Endothelial cell of umbilical vein (primary cell): ENCODE data around the gene CDC42SE2. TPM values are rescaled to one million over a fixed set of nuclear protein-coding genes. Genes with fewer than 3 reads are reported as not detected.

ENCODE experiments used
- BruUV-seq: library from RNA; stranded (reverse); fragments of 400-500 nt; replicated peaks from 2 replicates; lab custom pipeline; 2021; lab: Mats Ljungman, UMichigan
- CTCF ChIA-PET: fragments of 300-600, 350-600 bp; sonication (Branson Sonifier 250); formaldehyde crosslinking; loops from one replicate; lab custom pipeline; 2021; ENCODE audit warnings: antibody characterized with exemption, inconsistent platforms; lab: Charles Lee
- POLR2A ChIA-PET: fragments of 300-600, 350-600 bp; sonication (Branson Sonifier 250); formaldehyde crosslinking; loops from one replicate; lab custom pipeline; 2021; ENCODE audit warnings: antibody characterized with exemption, inconsistent platforms; lab: Charles Lee
- DNase-seq: peaks from one replicate; pipeline ENCODE4 v3.0.0-alpha.2; 2011; ENCODE audit warnings: low read depth, low spot score
- FAIRE-seq: peaks from 2 replicates; lab custom pipeline; 2011; peaks lifted over from hg19 to GRCh38; lab: Jason Lieb, UNC
- H2AFZ ChIP-seq: 2 replicates; pipeline ENCODE4 v1.6.0; 2012; ENCODE audit warnings: low read depth, low read length, control low read depth, inconsistent platforms
- H3K27ac ChIP-seq: 2 replicates; pipeline ENCODE4 v1.5.1; 2011; ENCODE audit warnings: low read depth, mild to moderate bottlenecking, control low read depth, low read length, moderate library complexity; ENCODE audit not compliant: insufficient read depth
- H3K27me3 ChIP-seq, 2 experiments: 2 replicates each; pipeline versions ENCODE4 v1.6.0 to v1.6.1; 2011; ENCODE audit warnings: low read length in 2 of 2, mixed read lengths in 1 of 2; ENCODE audit not compliant: control insufficient read depth in 2 of 2, insufficient read depth in 2 of 2
- H3K36me3 ChIP-seq, 2 experiments: 2 replicates in 1 of 2; 3 replicates in 1 of 2; pipeline ENCODE4 v1.5.1; 2011; ENCODE audit warnings: low read length in 2 of 2, mild to moderate bottlenecking in 1 of 2, moderate library complexity in 1 of 2; ENCODE audit not compliant: control insufficient read depth in 2 of 2, insufficient read depth in 2 of 2; ENCODE audit errors: extremely low read depth in 1 of 2
- H3K4me1 ChIP-seq: 3 replicates; pipeline ENCODE4 v1.5.1; 2011; ENCODE audit warnings: mild to moderate bottlenecking, low read length; ENCODE audit not compliant: control insufficient read depth, insufficient read depth; ENCODE audit errors: extremely low read depth
- H3K4me2 ChIP-seq: 2 replicates; pipeline ENCODE4 v1.6.1; 2011; ENCODE audit warnings: low read length, control low read depth, mixed read lengths; ENCODE audit not compliant: insufficient read depth
- H3K4me3 ChIP-seq, 3 experiments: fragments of 200-600 bp in 1 of 3; sonication (generic), shearing (Covaris generic) in 1 of 3; replicated peaks in 1 of 3; 2 replicates each; pipeline ENCODE4 v1.5.1; 2011 to 2016; ENCODE audit warnings: control low read depth in 3 of 3, low read length in 3 of 3, mild to moderate bottlenecking in 2 of 3, inconsistent platforms in 1 of 3, low read depth in 1 of 3, moderate library complexity in 1 of 3; ENCODE audit not compliant: insufficient read depth in 1 of 3
- H3K79me2 ChIP-seq: 2 replicates; pipeline ENCODE4 v1.6.0; 2012; ENCODE audit warnings: low read length, inconsistent platforms; ENCODE audit not compliant: control insufficient read depth, insufficient read depth
- H3K9ac ChIP-seq: replicated peaks from 2 replicates; pipeline ENCODE3; 2011; ENCODE audit warnings: low read length, control low read depth; ENCODE audit not compliant: insufficient read depth; ENCODE audit errors: extremely low read depth
- H3K9me1 ChIP-seq: replicated peaks from 3 replicates; pipeline ENCODE4 v1.6.0; 2011; ENCODE audit warnings: mild to moderate bottlenecking, low read length; ENCODE audit not compliant: control insufficient read depth, insufficient read depth; ENCODE audit errors: extremely low read depth
- H3K9me3 ChIP-seq: replicated peaks from 2 replicates; pipeline ENCODE4 v1.5.1; 2012; ENCODE audit warnings: low read length, inconsistent platforms; ENCODE audit not compliant: control insufficient read depth, insufficient read depth
- H4K20me1 ChIP-seq: replicated peaks from 2 replicates; pipeline ENCODE3; 2011; ENCODE audit warnings: mild to moderate bottlenecking, low read length; ENCODE audit not compliant: control insufficient read depth, insufficient read depth; ENCODE audit errors: extremely low read depth
- EZH2 ChIP-seq: IDR thresholded peaks from 2 replicates; pipeline ENCODE4 v1.6.1; 2012; ENCODE audit warnings: borderline replicate concordance, low read depth, mild to moderate bottlenecking, moderate library complexity, low read length, inconsistent platforms; ENCODE audit not compliant: severe bottlenecking
- FOS ChIP-seq: IDR thresholded peaks from 2 replicates; pipeline ENCODE4 v1.6.1; 2011; ENCODE audit warnings: mild to moderate bottlenecking, low read length, moderate library complexity, borderline replicate concordance; ENCODE audit not compliant: insufficient read depth
- GATA2 ChIP-seq: IDR thresholded peaks from 2 replicates; pipeline ENCODE4 v1.7.0; 2011; ENCODE audit warnings: low read depth, mild to moderate bottlenecking, moderate library complexity, mixed read lengths, low read length; ENCODE audit not compliant: insufficient read length, insufficient read depth
- JUN ChIP-seq: IDR thresholded peaks from 2 replicates; pipeline ENCODE4 v1.6.1; 2011; ENCODE audit warnings: borderline replicate concordance, low read depth; ENCODE audit not compliant: insufficient read length, insufficient read depth
- MYC ChIP-seq: IDR thresholded peaks from one replicate; pipeline ENCODE4 v1.6.1; 2011; ENCODE audit warnings: mild to moderate bottlenecking, low read depth, low read length
- POLR2A ChIP-seq: IDR thresholded peaks from 2 replicates; pipeline ENCODE4 v1.6.1; 2012; ENCODE audit warnings: low read depth, mild to moderate bottlenecking, control low read depth, low read length
- POLR2AphosphoS5 ChIP-seq: IDR thresholded peaks from 2 replicates; pipeline ENCODE4 v1.6.1; 2012; ENCODE audit warnings: low read depth, mild to moderate bottlenecking, control low read depth, low read length, moderate library complexity; ENCODE audit not compliant: insufficient read depth
- dilution Hi-C: fragments of 300-500 bp; cut with MboI; formaldehyde crosslinking; loops from one replicate; pipeline ENCODE4 v1.15.0; 2019; ENCODE audit warnings: low sequenced_read_pairs; ENCODE audit not compliant: extremely low pct_ligation_motif_present
- intact Hi-C: fragments of 100-400 bp; cut with micrococcal nuclease; formaldehyde crosslinking; loops from one replicate; pipeline ENCODE4 v1.10.0; 2022
- polyA plus RNA-seq, 4 experiments: library from polyadenylated mRNA; depleted of rRNA in 3 of 4; stranded (reverse) in 3 of 4; unstranded in 1 of 4; fragments of >200 nt; gene quantifications; 2 replicates each; pipeline versions ENCODE4 v1.2.1 to v1.2.3, GENCODE V29; 2011 to 2012; ENCODE audit warnings: missing spikeins in 1 of 4
- total RNA-seq: library from RNA; stranded (reverse); gene quantifications from 2 replicates; pipeline ENCODE4 v1.2.3, GENCODE V29; 2021
- TF ChIP-seq, protein P1 (sequence below), 2 donors: IDR thresholded peaks; 1 replicate in 1 of 2; 2 replicates in 1 of 2; pipeline ENCODE4 v1.5.1; 2011; ENCODE audit warnings: low read length in 2 of 2, mild to moderate bottlenecking in 2 of 2, moderate library complexity in 2 of 2, control low read depth in 1 of 2, inconsistent platforms in 1 of 2, low read depth in 1 of 2; ENCODE audit not compliant: insufficient read depth in 1 of 2; ENCODE audit errors: extremely low read depth in 1 of 2
- TF ChIP-seq, protein P2 (sequence below): IDR thresholded peaks from 2 replicates; pipeline ENCODE4 v1.6.1; 2011; ENCODE audit not compliant: insufficient read depth, insufficient read length

Gene CDC42SE2
- total and polyA plus RNA-seq, 2 donors (not counting 3 experiments of a cell fraction or from before 2014, with no cell fraction given) = 14.7 to 21.9 TPM

DNA sequence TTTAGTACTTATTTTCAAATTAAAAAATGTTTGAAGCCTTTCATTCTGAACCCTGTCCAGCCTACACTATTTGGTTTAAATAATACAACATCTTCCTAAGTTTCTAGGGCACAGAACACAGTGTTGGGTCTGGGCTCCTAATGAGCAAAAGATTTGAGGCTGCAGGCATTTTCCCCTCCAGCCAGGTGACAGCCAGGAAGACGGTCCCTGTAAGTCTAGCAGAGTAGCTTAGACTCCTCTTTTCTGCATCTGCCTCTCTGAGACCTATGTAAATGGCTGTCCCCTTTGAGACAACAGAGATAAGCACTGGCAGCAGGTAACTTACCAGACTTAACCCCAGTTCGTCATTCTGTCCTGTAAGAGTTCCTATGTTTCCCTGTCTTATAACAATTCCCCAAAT, 141.8 kb downstream of the CDC42SE2 start:
- POLR2A ChIA-PET = no interaction called here
- dilution Hi-C loops = no loop called here
- FAIRE-seq (no peak), DNase-seq (no peak)
- H3K9me3 ChIP-seq = no peaks in the 10 kb centered on the region
- H3K9ac ChIP-seq = no peak overlapping the region
- H3K9me1 ChIP-seq = no peaks in the 10 kb centered on the region
- no peak overlapping the region for H3K4me2 ChIP-seq
- H4K20me1 ChIP-seq = no peaks in the 10 kb centered on the region
- H3K4me1 ChIP-seq = no peaks in the 10 kb centered on the region
- CTCF ChIA-PET = interaction anchor here (0.8 to 1.6 kb wide), 3 partner anchors 23 to 1634 kb away, joined by 3 to 4 read pairs (median 3); no protein-coding TSS in a partner anchor
- no peaks in the 10 kb centered on the region for H3K27me3 ChIP-seq
- H2AFZ ChIP-seq = no peak overlapping the region
- H3K36me3 ChIP-seq = peaks cover 0 to 3% of the 10 kb centered on the region in 2 experiments
- TF ChIP-seq, protein P1, sequence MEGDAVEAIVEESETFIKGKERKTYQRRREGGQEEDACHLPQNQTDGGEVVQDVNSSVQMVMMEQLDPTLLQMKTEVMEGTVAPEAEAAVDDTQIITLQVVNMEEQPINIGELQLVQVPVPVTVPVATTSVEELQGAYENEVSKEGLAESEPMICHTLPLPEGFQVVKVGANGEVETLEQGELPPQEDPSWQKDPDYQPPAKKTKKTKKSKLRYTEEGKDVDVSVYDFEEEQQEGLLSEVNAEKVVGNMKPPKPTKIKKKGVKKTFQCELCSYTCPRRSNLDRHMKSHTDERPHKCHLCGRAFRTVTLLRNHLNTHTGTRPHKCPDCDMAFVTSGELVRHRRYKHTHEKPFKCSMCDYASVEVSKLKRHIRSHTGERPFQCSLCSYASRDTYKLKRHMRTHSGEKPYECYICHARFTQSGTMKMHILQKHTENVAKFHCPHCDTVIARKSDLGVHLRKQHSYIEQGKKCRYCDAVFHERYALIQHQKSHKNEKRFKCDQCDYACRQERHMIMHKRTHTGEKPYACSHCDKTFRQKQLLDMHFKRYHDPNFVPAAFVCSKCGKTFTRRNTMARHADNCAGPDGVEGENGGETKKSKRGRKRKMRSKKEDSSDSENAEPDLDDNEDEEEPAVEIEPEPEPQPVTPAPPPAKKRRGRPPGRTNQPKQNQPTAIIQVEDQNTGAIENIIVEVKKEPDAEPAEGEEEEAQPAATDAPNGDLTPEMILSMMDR (IDR thresholded peaks at IDR 0.05; ENCODE audit: extremely low read depth in 1 of 2, insufficient read depth in 1 of 2, low read depth in 1 of 2, low read length in 2 of 2) = no peak
- TF ChIP-seq, protein P2, sequence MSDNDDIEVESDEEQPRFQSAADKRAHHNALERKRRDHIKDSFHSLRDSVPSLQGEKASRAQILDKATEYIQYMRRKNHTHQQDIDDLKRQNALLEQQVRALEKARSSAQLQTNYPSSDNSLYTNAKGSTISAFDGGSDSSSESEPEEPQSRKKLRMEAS = no peak
- no peak for TF ChIP-seq EZH2
- no peak for TF ChIP-seq POLR2AphosphoS5
- TF ChIP-seq MYC = no peak
- TF ChIP-seq FOS = no peak
- no peak for TF ChIP-seq JUN
- no peak for TF ChIP-seq GATA2
- TF ChIP-seq POLR2A = no peak
- H3K27ac ChIP-seq = no peak overlapping the region
- no peaks in the 10 kb centered on the region for H3K79me2 ChIP-seq
- no TSS peak for BruUV-seq
- intact Hi-C loops = no loop called here
- H3K4me3 ChIP-seq = no peak overlapping the region
